Mesothelial cell of epicardium (in vitro differentiated cells): ENCODE results near the gene RBMXL3. TPM values are rescaled to one million over a fixed set of nuclear protein-coding genes. Genes with fewer than 3 reads are reported as not detected.

Source experiments
- DNase-seq, 2 experiments: peaks; one replicate each; pipeline ENCODE4 v3.0.0; 2021; ENCODE audit warnings: low spot score in 2 of 2; ENCODE audit not compliant: unreplicated experiment in 2 of 2
- H3K27ac Mint-ChIP-seq: 2 replicates; pipeline ENCODE4 v1.8.0; 2021; ENCODE audit warnings: mixed read lengths
- H3K27me3 Mint-ChIP-seq: 2 replicates; pipeline ENCODE4 v1.8.0; 2021; ENCODE audit warnings: low read depth, mixed read lengths
- H3K36me3 Mint-ChIP-seq: 2 replicates; pipeline ENCODE4 v1.8.0; 2021; ENCODE audit warnings: mixed read lengths
- H3K4me1 Mint-ChIP-seq: 2 replicates; pipeline ENCODE4 v1.8.0; 2021; ENCODE audit warnings: mixed read lengths
- H3K4me3 Mint-ChIP-seq: 2 replicates; pipeline ENCODE4 v1.8.0; 2021; ENCODE audit warnings: mild to moderate bottlenecking, moderate library complexity, mixed read lengths
- H3K9me3 Mint-ChIP-seq: 2 replicates; pipeline ENCODE4 v1.8.0; 2021; ENCODE audit warnings: mixed read lengths
- CTCF ChIP-seq: fragments of 200-600 bp; sonication (generic); IDR thresholded peaks from one replicate; pipeline ENCODE4 v1.5.0; 2021; ENCODE audit warnings: antibody characterized with exemption; ENCODE audit not compliant: unreplicated experiment
- total RNA-seq: library from RNA; stranded (reverse); gene quantifications from 3 replicates; pipeline ENCODE4 v1.2.1, GENCODE V29; 2021

RBMXL3 gene
- not detected in 3 replicates for total RNA-seq

DNA sequence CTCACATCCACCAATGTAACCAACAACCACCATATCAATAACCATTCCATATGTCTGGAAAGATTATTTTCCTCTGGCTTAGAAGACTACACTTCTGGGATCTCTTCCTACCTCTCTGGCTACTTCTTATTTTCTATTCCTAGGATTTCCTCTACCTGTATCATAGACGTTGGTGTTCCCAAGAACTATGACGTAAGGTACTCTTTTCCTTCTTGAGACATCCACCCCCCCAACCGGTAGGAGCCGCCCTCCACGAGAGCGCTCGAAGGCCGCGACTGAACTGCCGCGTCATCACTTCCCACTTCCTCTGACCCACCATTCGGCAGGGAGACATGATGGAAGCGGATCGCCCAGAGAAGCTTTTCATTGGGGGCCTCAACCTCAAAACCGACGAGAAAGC is at the start of gene RBMXL3:
Gene RBMXL3, plus strand, starts transcription at position 301 of the 400 bp plus-strand sequence. Its CDS starts 32 bp downstream, at position 333.
- no peak for TF ChIP-seq CTCF
- Mint-ChIP-seq H3K4me3 (no peak within 1 kb of the TSS), H3K27ac (peak within 1 kb of the TSS; percentile 57), H3K36me3 (peaks cover 30% of the 10 kb centered on the region), H3K4me1 (peaks cover 5% of the 10 kb centered on the region), H3K9me3 (peaks cover 5% of the 10 kb centered on the region), H3K27me3 (no peaks in the 10 kb centered on the region)
- no peak for DNase-seq

DNA sequence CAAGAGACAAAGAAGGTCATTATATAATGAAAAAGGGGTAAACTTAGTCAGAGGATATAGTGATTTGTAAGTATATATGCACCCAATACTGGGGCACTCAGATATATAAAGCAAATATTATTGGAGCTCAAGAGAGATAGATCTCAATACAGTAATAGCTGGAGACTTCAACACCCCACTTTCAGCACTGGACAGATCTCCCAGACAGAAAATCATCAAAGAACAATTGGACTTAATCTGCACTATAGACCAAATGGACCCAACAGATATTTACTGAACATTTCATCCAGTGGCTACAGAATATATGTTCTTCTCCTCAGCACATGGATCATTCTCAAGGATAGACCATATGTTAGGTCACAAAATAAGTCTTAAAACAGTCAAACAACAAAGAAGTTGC is 47.2 kb upstream of the RBMXL3 start:
- H3K4me1 Mint-ChIP-seq = no peaks in the 10 kb centered on the region
- no peaks in the 10 kb centered on the region for H3K27me3 Mint-ChIP-seq
- no peak overlapping the region for H3K4me3 Mint-ChIP-seq
- TF ChIP-seq CTCF = no peak
- H3K9me3 Mint-ChIP-seq = peaks cover 47% of the 10 kb centered on the region
- no peak for DNase-seq
- H3K36me3 Mint-ChIP-seq = peaks cover 74% of the 10 kb centered on the region
- no peak overlapping the region for H3K27ac Mint-ChIP-seq

DNA sequence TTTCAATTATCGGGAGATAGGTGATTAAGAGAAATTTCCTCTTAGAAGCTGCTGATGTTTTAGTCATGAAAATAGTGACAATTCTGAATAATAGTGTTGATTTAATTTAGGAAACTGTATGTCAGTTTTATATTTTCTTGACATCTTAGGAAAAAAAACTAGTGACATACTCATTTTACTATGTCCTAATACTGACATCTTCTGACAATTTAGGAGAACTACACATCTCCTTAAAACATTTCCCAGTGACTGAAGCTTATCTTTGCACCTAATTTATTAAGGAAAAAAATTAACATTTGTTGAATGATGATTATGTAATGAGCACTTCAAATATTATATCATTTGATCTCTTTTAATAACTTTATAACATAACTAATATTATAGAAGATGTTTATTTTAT is 42.0 kb upstream of the RBMXL3 start:
- Mint-ChIP-seq H3K27ac (no peak overlapping the region), H3K9me3 (peaks cover 38% of the 10 kb centered on the region), H3K4me1 (no peaks in the 10 kb centered on the region), H3K4me3 (no peak overlapping the region), H3K36me3 (peaks cover 45% of the 10 kb centered on the region), H3K27me3 (no peaks in the 10 kb centered on the region)
- DNase-seq = no peak
- TF ChIP-seq CTCF = peak; percentile 34

- H3K27ac Mint-ChIP-seq = peak overlapping the region; percentile 25
- H3K27me3 Mint-ChIP-seq = no peaks in the 10 kb centered on the region
- peaks cover 3% of the 10 kb centered on the region for H3K9me3 Mint-ChIP-seq
- no peak for DNase-seq
- peaks cover 10% of the 10 kb centered on the region for H3K4me1 Mint-ChIP-seq
- H3K4me3 Mint-ChIP-seq = no peak overlapping the region
- H3K36me3 Mint-ChIP-seq = peaks cover 40% of the 10 kb centered on the region
- TF ChIP-seq CTCF = no peak
These were observed 16.0 kb upstream of the RBMXL3 start for GRCh38 chrX:115173181-115173580.

- peaks cover 10% of the 10 kb centered on the region for H3K4me1 Mint-ChIP-seq
- no peak for DNase-seq
These were observed 14.7 kb upstream of the RBMXL3 start for GRCh38 chrX:115174548-115174947.

More at GRCh38 chrX:115174548-115174947, 14.7 kb upstream of the RBMXL3 start:
- Mint-ChIP-seq H3K27me3 (no peaks in the 10 kb centered on the region), H3K9me3 (peaks cover 3% of the 10 kb centered on the region), H3K4me3 (no peak overlapping the region), H3K27ac (no peak overlapping the region), H3K36me3 (peaks cover 40% of the 10 kb centered on the region)
- TF ChIP-seq CTCF = no peak
